NCI-H2227 treated with DMSO at 0.1 percent for 48 hours (cell line): ENCODE data around the gene ANAPC2.

Source experiments
- DNase-seq: peaks from one replicate; lab custom pipeline; 2025; lab: John Stamatoyannopoulos, UW

The ANAPC2 gene

DNA sequence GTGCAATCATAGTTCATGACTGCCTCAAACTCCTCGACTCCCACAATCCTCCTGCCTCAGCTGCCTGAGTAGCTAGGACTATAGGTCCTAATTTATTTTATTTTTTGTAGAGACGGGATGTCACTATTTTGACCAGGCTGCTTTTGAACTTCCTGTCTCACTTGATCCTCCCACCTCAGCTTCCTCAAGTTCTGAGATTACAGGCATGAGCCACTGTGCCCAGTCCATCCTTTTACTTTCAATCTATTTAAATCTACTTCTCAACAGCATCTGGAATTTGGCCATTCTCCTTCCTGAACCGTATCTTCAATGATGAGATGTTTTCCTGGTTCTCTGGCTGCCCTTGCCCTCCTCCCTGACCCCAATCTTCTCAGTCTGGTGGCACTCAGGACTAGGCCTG, 61.6 kb downstream of the ANAPC2 start:
- no peak for DNase-seq
